Measurements from ENCODE around the gene TMEM196.
A peak's percentile ranks its signal among the peaks of the same experiment; 100 is the strongest.

Gene TMEM196

GRCh38 chr7:19725770-19726169 is 47.6 kb downstream of the TMEM196 start:
- H2BK5ac ChIP-seq (ENCODE audit: low read length): no peak overlapping the region
- H3K27ac ChIP-seq (ENCODE audit: low read depth, low read length): no peak overlapping the region
- no peak overlapping the region for H2AK5ac ChIP-seq (ENCODE audit: low read length)
- H3K56ac ChIP-seq (ENCODE audit: low read length): no peak overlapping the region
- no peak overlapping the region for H3K4me3 ChIP-seq (ENCODE audit: low read length)
- H3K9ac ChIP-seq (ENCODE audit: low read length): no peak overlapping the region
- no peak overlapping the region for H4K5ac ChIP-seq (ENCODE audit: low read length)
- no peak for DNase-seq
- no peak overlapping the region for H3K4ac ChIP-seq (ENCODE audit: low read depth, low read length)
- H3K79me2 ChIP-seq (ENCODE audit: control insufficient read depth, insufficient read depth, low read length): no peaks in the 10 kb centered on the region
- no peak overlapping the region for H2BK15ac ChIP-seq (replicated peaks; ENCODE audit: low read depth)
- no CpG with 5 or more reads among the region's 5 CpGs for whole genome bisulfite sequencing (ENCODE audit: extremely low coverage, insufficient coverage, low lambda C conversion rate)
- H3K4me1 ChIP-seq (ENCODE audit: control insufficient read depth, low read depth, low read length): no peaks in the 10 kb centered on the region
- no peak overlapping the region for H3K18ac ChIP-seq (ENCODE audit: low read length)
- H3K23ac ChIP-seq (ENCODE audit: low read length): no peak overlapping the region
- no peak overlapping the region for H4K8ac ChIP-seq (ENCODE audit: low read depth, low read length)
- no peaks in the 10 kb centered on the region for H3K79me1 ChIP-seq (ENCODE audit: low read length)
- H3K36me3 ChIP-seq (ENCODE audit: control insufficient read depth, insufficient read depth, low read length): no peaks in the 10 kb centered on the region
- H2BK120ac ChIP-seq (ENCODE audit: low read depth, low read length): no peak overlapping the region
- H3K27me3 ChIP-seq (ENCODE audit: insufficient read depth, low read length, poor library complexity): no peaks in the 10 kb centered on the region
- no peak overlapping the region for H3K4me2 ChIP-seq (ENCODE audit: low read length)

DNA sequence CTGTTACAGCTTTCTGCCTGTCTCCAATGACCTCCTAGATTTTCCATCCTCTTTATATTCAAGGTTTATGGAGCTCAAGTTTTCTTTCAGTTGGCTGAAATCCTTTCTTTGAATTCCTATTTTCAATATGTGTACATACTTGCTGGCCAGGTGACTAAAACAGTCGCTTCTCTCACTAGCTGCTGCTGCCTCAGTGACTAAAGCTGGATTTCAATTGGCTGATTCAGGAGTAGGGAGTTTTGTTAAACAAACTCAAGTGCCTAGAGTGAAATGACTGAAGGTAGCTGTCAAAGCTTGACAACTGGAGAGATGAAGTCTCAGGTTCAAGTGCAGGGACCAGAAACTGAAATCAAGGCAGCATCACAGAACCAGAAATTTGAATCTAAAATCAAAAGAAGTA is 57.9 kb downstream of the TMEM196 start:
- H3K79me2 ChIP-seq (ENCODE audit: control insufficient read depth, insufficient read depth, low read length): no peaks in the 10 kb centered on the region

DNA sequence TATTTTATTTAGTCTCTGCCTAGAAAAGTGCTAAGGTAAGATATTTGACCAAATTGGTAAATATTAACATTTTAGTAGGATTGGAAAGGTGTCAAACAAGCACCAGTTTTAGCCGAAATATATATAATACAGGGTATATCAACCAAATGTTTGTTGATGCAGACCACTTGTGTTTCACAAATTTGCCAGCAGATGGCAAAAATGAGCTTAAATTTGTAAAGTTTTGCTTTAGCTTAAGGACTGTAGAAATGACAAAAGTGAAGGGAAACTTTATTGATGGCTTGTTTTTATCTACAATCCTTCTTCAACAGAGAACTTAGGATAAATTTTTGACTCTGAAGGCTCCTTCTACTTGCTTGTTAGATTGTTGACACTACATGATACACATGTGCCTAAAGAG is 59.7 kb downstream of the TMEM196 start:
- Histone ChIP-seq H3K27me3 (ENCODE audit: insufficient read depth, low read length, poor library complexity) (no peaks in the 10 kb centered on the region), H3K79me2 (ENCODE audit: control insufficient read depth, insufficient read depth, low read length) (peaks cover under 1% of the 10 kb centered on the region), H3K4me2 (ENCODE audit: low read length) (no peak overlapping the region), H3K27ac (ENCODE audit: low read depth, low read length) (no peak overlapping the region), H3K56ac (ENCODE audit: low read length) (no peak overlapping the region), H2BK120ac (ENCODE audit: low read depth, low read length) (no peak overlapping the region), H3K23ac (ENCODE audit: low read length) (no peak overlapping the region), H3K18ac (ENCODE audit: low read length) (no peak overlapping the region), H3K4me3 (ENCODE audit: low read length) (no peak overlapping the region), H3K9ac (ENCODE audit: low read length) (no peak overlapping the region), H2BK15ac (replicated peaks; ENCODE audit: low read depth) (no peak overlapping the region), H3K4ac (ENCODE audit: low read depth, low read length) (no peak overlapping the region), H2BK5ac (ENCODE audit: low read length) (no peak overlapping the region), H4K8ac (ENCODE audit: low read depth, low read length) (no peak overlapping the region), H3K4me1 (ENCODE audit: control insufficient read depth, low read depth, low read length) (no peaks in the 10 kb centered on the region), H2AK5ac (ENCODE audit: low read length) (no peak overlapping the region), H3K36me3 (ENCODE audit: control insufficient read depth, insufficient read depth, low read length) (no peaks in the 10 kb centered on the region), H3K79me1 (ENCODE audit: low read length) (peaks cover under 1% of the 10 kb centered on the region), H4K5ac (ENCODE audit: low read length) (no peak overlapping the region)
- no CpG with 5 or more reads among the region's 1 CpG for WGBS (ENCODE audit: extremely low coverage, insufficient coverage, low lambda C conversion rate)
- peak; percentile 53 for DNase-seq

More for the DNA sequence above, 57.9 kb downstream of the TMEM196 start:
- H3K27ac ChIP-seq (ENCODE audit: low read depth, low read length): no peak overlapping the region
- H3K9ac ChIP-seq (ENCODE audit: low read length): no peak overlapping the region
- H3K18ac ChIP-seq (ENCODE audit: low read length): no peak overlapping the region
- H3K4me2 ChIP-seq (ENCODE audit: low read length): no peak overlapping the region
- H2BK5ac ChIP-seq (ENCODE audit: low read length): no peak overlapping the region
- H3K4me1 ChIP-seq (ENCODE audit: control insufficient read depth, low read depth, low read length): no peaks in the 10 kb centered on the region
- no peaks in the 10 kb centered on the region for H3K27me3 ChIP-seq (ENCODE audit: insufficient read depth, low read length, poor library complexity)
- no peak overlapping the region for H2BK15ac ChIP-seq (replicated peaks; ENCODE audit: low read depth)
- no peaks in the 10 kb centered on the region for H3K79me1 ChIP-seq (ENCODE audit: low read length)
- no peak overlapping the region for H3K56ac ChIP-seq (ENCODE audit: low read length)
- H3K36me3 ChIP-seq (ENCODE audit: control insufficient read depth, insufficient read depth, low read length): no peaks in the 10 kb centered on the region
- H3K23ac ChIP-seq (ENCODE audit: low read length): no peak overlapping the region
- H2AK5ac ChIP-seq (ENCODE audit: low read length): no peak overlapping the region
- no peak overlapping the region for H4K5ac ChIP-seq (ENCODE audit: low read length)
- DNase-seq: no peak
- WGBS (ENCODE audit: extremely low coverage, insufficient coverage, low lambda C conversion rate): no CpG with 5 or more reads among the region's 1 CpG
- no peak overlapping the region for H3K4me3 ChIP-seq (ENCODE audit: low read length)
- H2BK120ac ChIP-seq (ENCODE audit: low read depth, low read length): no peak overlapping the region
- no peak overlapping the region for H4K8ac ChIP-seq (ENCODE audit: low read depth, low read length)
- no peak overlapping the region for H3K4ac ChIP-seq (ENCODE audit: low read depth, low read length)

- no peak for DNase-seq
- no CpG with 5 or more reads among the region's 6 CpGs for WGBS (ENCODE audit: extremely low coverage, insufficient coverage, low lambda C conversion rate)
- no peaks in the 10 kb centered on the region for H3K27me3 ChIP-seq (ENCODE audit: insufficient read depth, low read length, poor library complexity)
- peaks cover 2% of the 10 kb centered on the region for H3K4me1 ChIP-seq (ENCODE audit: control insufficient read depth, low read depth, low read length)
- H3K4me2 ChIP-seq (ENCODE audit: low read length): no peak overlapping the region
- H3K27ac ChIP-seq (ENCODE audit: low read depth, low read length): no peak overlapping the region
- H3K4me3 ChIP-seq (ENCODE audit: low read length): no peak overlapping the region
- H2BK15ac ChIP-seq (replicated peaks; ENCODE audit: low read depth): no peak overlapping the region
- no peaks in the 10 kb centered on the region for H3K36me3 ChIP-seq (ENCODE audit: control insufficient read depth, insufficient read depth, low read length)
- H4K8ac ChIP-seq (ENCODE audit: low read depth, low read length): no peak overlapping the region
- no peak overlapping the region for H3K56ac ChIP-seq (ENCODE audit: low read length)
- no peak overlapping the region for H2BK120ac ChIP-seq (ENCODE audit: low read depth, low read length)
- peaks cover 13% of the 10 kb centered on the region for H3K79me1 ChIP-seq (ENCODE audit: low read length)
- H3K79me2 ChIP-seq (ENCODE audit: control insufficient read depth, insufficient read depth, low read length): peaks cover 31% of the 10 kb centered on the region
- H3K23ac ChIP-seq (ENCODE audit: low read length): no peak overlapping the region
- H3K4ac ChIP-seq (ENCODE audit: low read depth, low read length): no peak overlapping the region
- H2BK5ac ChIP-seq (ENCODE audit: low read length): no peak overlapping the region
- H3K9ac ChIP-seq (ENCODE audit: low read length): no peak overlapping the region
- H3K18ac ChIP-seq (ENCODE audit: low read length): no peak overlapping the region
- H2AK5ac ChIP-seq (ENCODE audit: low read length): no peak overlapping the region
- H4K5ac ChIP-seq (ENCODE audit: low read length): no peak overlapping the region
These were observed 64.2 kb downstream of the TMEM196 start for GRCh38 chr7:19709249-19709578.

DNA sequence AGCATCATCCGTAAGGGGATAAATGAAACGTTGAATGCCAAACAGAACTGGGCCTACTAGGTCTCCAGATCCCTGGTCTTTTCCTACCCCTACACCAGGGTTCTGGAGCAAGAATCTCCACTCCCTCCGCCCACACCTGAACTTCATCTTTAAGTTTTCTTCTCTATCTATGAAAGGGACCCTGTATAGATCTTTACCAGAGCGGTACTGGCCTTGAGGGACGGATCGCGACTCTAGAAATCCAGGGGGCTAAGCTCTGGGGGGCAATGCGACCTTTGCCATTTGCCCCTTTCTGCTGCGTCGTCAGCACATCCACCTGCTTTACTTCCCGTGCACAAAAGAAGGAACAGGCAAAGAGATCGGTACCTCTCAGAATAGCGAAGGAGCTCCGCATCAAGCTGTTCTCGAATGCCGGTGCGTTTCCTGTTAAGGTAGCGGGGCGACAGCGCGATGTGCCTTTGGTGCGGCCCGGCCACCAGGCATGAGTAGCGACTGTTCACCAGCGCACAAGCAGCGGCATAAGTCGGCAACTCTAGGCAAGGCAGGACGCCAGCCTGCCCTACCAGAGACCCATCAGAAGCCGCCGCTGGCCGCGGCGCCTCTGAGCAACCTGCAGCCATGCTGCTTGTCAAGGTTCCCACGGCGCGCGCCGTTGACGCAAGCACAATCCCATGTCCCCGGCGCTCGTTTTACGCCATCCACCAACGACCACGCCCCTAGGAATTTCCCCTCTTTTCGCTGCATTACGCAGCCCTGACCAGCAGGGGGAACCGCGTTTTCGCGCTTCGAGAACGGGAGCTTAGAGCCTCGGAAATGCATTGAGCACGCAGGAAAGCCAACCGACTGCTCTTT is 64.8 kb downstream of the TMEM196 start, which contains the start of gene POLR1F:
POLR1F (minus strand) TSS at position 641 of the 852 bp plus-strand sequence; CDS start at position 620, 21 bp downstream.
- Histone ChIP-seq H3K36me3 (ENCODE audit: control insufficient read depth, insufficient read depth, low read length) (no peaks in the 10 kb centered on the region), H2AK5ac (ENCODE audit: low read length) (no peak within 1 kb of the TSS), H3K18ac (ENCODE audit: low read length) (no peak within 1 kb of the TSS), H3K9ac (ENCODE audit: low read length) (peak within 1 kb of the TSS; percentile 85), H3K4me1 (ENCODE audit: control insufficient read depth, low read depth, low read length) (peaks cover 2% of the 10 kb centered on the region), H3K27me3 (ENCODE audit: insufficient read depth, low read length, poor library complexity) (no peaks in the 10 kb centered on the region), H4K5ac (ENCODE audit: low read length) (no peak within 1 kb of the TSS), H3K23ac (ENCODE audit: low read length) (no peak within 1 kb of the TSS), H3K27ac (ENCODE audit: low read depth, low read length) (no peak within 1 kb of the TSS), H3K79me2 (ENCODE audit: control insufficient read depth, insufficient read depth, low read length) (peaks cover 32% of the 10 kb centered on the region), H2BK120ac (ENCODE audit: low read depth, low read length) (no peak within 1 kb of the TSS), H3K4me3 (ENCODE audit: low read length) (peak within 1 kb of the TSS; percentile 99), H3K4ac (ENCODE audit: low read depth, low read length) (no peak within 1 kb of the TSS), H2BK15ac (replicated peaks; ENCODE audit: low read depth) (no peak within 1 kb of the TSS), H2BK5ac (ENCODE audit: low read length) (no peak within 1 kb of the TSS), H4K8ac (ENCODE audit: low read depth, low read length) (no peak within 1 kb of the TSS), H3K56ac (ENCODE audit: low read length) (peak within 1 kb of the TSS; percentile 95), H3K79me1 (ENCODE audit: low read length) (peaks cover 13% of the 10 kb centered on the region), H3K4me2 (ENCODE audit: low read length) (peak within 1 kb of the TSS; percentile 94)
- no CpG with 5 or more reads among the region's 56 CpGs for WGBS (ENCODE audit: extremely low coverage, insufficient coverage, low lambda C conversion rate)
- peak; percentile 98 for DNase-seq
